Nephron progenitor cell (in vitro differentiated cells): ENCODE measurements around the gene TCF23.
"Not testable (repeated sequence)": the region's sequence is repeated elsewhere in the genome, so short reads cannot be mapped to it uniquely, and the experiment has no call there.

Experiments used
- DNase-seq: peaks from one replicate; pipeline ENCODE4 v3.0.0; 2021
- H3K27ac Mint-ChIP-seq: 2 replicates; pipeline ENCODE4 v1.8.0; 2021; ENCODE audit warnings: mild to moderate bottlenecking, moderate library complexity, mixed read lengths
- H3K27me3 Mint-ChIP-seq: 2 replicates; pipeline ENCODE4 v1.8.0; 2021; ENCODE audit warnings: mild to moderate bottlenecking, low read depth, mixed read lengths; ENCODE audit not compliant: poor library complexity
- H3K36me3 Mint-ChIP-seq: 2 replicates; pipeline ENCODE4 v1.8.0; 2021; ENCODE audit warnings: low read depth, mixed read lengths
- H3K4me1 Mint-ChIP-seq: 2 replicates; pipeline ENCODE4 v1.8.0; 2021; ENCODE audit warnings: mixed read lengths
- H3K4me3 Mint-ChIP-seq: 2 replicates; pipeline ENCODE4 v1.8.0; 2021; ENCODE audit warnings: mild to moderate bottlenecking, moderate library complexity, mixed read lengths
- H3K9me3 Mint-ChIP-seq: 2 replicates; pipeline ENCODE4 v1.8.0; 2021; ENCODE audit warnings: mild to moderate bottlenecking, moderate library complexity, mixed read lengths
- TF ChIP-seq, protein P1 (sequence below): fragments of 200-600 bp; sonication (generic); IDR thresholded peaks from 2 replicates; pipeline ENCODE4 v1.5.0; 2021; ENCODE audit warnings: antibody characterized with exemption

TCF23 gene

DNA sequence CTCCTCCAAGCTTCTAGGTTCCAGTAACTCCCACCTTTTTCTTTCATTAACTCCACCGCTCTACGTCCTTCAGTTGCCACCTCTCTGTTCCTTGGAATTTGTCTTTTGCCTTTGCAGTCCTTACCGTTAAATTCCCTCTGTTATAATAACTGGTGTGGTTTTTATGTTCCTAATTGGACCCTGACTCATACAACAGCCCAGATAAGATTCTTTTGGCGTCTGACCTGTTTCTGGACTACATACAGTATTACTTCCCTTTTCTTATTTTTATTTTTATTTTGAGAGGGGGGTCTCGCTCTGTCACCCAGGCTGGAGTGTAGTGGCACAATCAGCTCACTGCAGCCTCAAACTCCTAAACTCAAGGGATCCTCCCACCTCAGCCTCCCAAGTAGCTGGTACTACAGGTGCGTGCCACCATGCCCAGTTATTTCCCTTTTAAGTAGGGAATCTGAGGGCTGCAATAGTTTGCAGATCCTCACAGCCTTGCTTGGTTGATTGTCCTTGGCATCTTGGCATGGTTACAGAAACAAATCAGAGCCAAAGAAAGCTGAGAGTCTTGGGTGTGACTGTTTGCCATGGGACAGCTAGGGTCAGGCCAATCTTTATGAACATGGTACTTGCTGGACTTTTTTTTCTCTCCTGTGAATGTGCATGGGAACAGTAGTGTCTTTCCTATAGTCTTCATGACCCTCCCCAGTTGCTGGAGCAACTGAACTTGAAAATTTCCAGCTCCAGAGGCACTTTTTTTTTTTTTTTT, 22.0 kb downstream of the TCF23 start:
- no peaks in the 10 kb centered on the region for H3K9me3 Mint-ChIP-seq
- TF ChIP-seq, protein P1, sequence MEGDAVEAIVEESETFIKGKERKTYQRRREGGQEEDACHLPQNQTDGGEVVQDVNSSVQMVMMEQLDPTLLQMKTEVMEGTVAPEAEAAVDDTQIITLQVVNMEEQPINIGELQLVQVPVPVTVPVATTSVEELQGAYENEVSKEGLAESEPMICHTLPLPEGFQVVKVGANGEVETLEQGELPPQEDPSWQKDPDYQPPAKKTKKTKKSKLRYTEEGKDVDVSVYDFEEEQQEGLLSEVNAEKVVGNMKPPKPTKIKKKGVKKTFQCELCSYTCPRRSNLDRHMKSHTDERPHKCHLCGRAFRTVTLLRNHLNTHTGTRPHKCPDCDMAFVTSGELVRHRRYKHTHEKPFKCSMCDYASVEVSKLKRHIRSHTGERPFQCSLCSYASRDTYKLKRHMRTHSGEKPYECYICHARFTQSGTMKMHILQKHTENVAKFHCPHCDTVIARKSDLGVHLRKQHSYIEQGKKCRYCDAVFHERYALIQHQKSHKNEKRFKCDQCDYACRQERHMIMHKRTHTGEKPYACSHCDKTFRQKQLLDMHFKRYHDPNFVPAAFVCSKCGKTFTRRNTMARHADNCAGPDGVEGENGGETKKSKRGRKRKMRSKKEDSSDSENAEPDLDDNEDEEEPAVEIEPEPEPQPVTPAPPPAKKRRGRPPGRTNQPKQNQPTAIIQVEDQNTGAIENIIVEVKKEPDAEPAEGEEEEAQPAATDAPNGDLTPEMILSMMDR: no peak
- no peak overlapping the region for H3K4me3 Mint-ChIP-seq
- H3K36me3 Mint-ChIP-seq: no peaks in the 10 kb centered on the region
- no peak overlapping the region for H3K27ac Mint-ChIP-seq
- peaks cover 4% of the 10 kb centered on the region for H3K27me3 Mint-ChIP-seq
- H3K4me1 Mint-ChIP-seq: peaks cover 22% of the 10 kb centered on the region
- no peak for DNase-seq

DNA sequence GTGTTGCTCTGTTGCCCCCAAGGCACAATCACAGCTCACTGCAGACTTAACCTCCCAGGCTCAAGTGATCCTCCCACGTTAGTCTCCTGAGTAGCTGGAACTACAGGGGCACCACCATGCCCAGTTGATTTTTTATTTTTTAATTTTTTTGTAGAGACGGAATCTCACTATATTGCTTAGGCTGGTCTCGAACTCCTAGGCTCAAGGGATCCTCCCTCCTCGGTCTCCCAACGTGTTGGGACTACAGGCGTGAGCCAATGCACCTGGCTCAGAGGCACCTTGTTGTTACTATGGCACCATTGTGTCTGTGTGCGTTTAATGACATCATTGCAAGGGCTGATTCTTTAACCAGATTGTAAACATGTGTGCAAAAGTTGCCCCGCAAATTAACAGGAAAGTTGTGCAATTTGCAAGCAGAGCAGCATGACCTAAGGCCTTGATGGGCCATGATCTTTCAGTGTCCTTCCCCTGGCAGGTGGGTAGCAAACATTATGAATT, 22.6 kb downstream of the TCF23 start:
- H3K4me1 Mint-ChIP-seq: peaks cover 21% of the 10 kb centered on the region
- no peaks in the 10 kb centered on the region for H3K9me3 Mint-ChIP-seq
- peaks cover 7% of the 10 kb centered on the region for H3K27me3 Mint-ChIP-seq
- H3K36me3 Mint-ChIP-seq: no peaks in the 10 kb centered on the region
- DNase-seq: no peak
- TF ChIP-seq, protein P1: no peak
- H3K27ac Mint-ChIP-seq: no peak overlapping the region
- H3K4me3 Mint-ChIP-seq: no peak overlapping the region

DNA sequence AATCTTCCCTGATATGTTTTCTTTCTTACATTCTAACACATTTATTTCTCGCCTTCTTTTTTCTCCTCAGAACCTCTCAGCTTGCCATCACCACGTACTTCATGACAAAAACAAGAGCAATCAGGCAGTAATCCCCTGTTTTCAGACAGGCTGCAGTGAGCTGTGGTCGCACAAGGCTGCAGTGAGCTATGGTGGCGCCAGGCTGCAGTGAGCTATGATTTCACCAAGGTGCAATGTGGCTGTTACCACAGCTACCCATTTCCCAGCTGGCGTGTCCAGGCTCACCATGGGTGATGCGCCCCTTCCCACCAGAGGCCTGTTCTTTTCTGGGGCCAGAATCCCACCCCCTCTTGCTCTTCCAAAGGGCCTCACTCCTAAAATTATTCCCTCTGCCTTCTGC, 25.8 kb downstream of the TCF23 start:
- H3K4me3 Mint-ChIP-seq: no peak overlapping the region
- no peaks in the 10 kb centered on the region for H3K9me3 Mint-ChIP-seq
- peaks cover 4% of the 10 kb centered on the region for H3K4me1 Mint-ChIP-seq
- no peaks in the 10 kb centered on the region for H3K36me3 Mint-ChIP-seq
- H3K27me3 Mint-ChIP-seq: peaks cover 23% of the 10 kb centered on the region
- TF ChIP-seq, protein P1: no peak
- H3K27ac Mint-ChIP-seq: no peak overlapping the region
- DNase-seq: no peak

DNA sequence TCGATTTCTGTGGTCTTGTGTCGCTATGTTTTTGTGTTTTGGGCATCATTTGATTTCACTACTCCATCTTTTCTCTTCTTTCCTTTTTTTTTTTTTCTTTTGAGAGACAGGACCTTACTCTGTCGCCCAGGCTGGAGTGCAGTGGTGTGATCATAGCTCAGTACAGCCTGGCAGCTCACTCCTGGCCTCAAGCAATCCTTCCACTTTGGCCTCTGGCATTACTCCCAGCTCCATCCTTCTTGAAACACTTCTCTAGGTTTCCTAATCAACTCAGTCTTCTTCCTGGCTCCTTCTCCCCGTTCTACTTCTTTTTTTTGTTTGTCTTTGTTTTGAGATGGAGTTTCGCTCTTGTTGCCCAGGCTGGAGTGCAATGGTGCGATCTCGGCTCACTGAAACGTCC, 26.5 kb downstream of the TCF23 start:
- TF ChIP-seq, protein P1: no peak
- Mint-ChIP-seq H3K36me3 (no peaks in the 10 kb centered on the region), H3K27ac (no peak overlapping the region), H3K27me3 (peaks cover 29% of the 10 kb centered on the region), H3K4me1 (peaks cover 4% of the 10 kb centered on the region), H3K4me3 (no peak overlapping the region), H3K9me3 (no peaks in the 10 kb centered on the region)
- no peak for DNase-seq

DNA sequence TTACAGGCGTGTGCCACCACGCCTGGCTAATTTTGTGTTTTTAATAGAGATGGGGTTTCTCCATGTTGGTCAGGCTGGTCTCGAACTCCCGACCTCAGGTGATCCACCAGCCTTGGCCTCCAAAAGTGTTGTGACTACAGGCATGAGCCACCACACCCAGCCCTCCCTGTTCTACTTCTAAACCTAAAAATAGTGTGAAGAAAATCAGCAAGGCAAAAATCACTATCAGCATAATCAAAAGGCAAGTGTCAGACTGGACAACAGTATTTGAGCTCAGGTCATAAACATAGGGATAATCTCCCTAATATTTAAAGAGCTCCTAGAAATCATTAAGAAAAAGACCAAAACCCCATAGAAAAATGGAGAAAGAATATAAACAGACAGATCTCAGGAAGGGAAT, 27.0 kb downstream of the TCF23 start:
- not testable (repeated sequence) for DNase-seq, H3K36me3 Mint-ChIP-seq, H3K4me3 Mint-ChIP-seq

DNA sequence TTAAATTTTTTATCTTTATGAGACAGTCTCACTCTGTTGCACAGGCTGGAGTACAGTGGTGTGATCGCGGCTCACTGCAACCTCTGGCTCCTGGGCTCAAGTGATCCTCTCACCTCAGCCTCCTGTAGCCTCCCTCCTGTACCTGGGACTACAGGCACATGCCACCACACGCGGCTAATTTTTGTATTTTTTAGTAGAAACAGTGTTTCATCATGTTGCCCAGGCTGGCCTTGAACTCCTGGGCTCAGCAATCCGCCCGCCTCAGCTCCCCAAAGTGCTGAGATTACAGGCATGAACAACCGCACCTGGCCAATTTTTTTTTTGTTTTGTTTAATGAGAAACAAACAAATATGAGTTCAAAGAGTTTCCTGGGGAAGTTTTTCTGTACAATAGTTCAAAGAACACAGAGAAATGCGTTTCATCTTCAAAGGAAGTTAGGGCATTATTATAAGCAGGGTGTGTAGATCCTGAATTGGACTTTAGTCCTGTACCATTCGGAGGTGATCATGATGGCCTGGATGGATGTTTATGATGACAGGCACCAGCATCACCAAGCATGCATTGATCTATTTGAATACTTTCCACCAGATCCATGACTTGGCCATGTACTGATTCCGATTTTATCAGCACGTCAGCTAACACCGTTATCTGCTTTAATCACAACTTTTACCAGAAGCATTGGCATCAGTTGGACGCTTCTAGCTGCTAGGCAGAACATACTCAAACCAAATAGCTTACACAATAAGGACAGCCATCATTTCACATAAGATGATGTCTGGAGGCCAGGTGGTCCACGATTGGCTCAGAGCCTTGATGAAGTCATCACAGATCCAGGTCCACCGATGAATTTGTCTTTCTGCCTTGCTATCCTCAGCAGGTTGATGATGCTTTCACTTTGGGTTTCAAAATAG, 28.9 kb downstream of the TCF23 start:
- Mint-ChIP-seq H3K9me3 (no peaks in the 10 kb centered on the region), H3K36me3 (no peaks in the 10 kb centered on the region), H3K27me3 (peaks cover 38% of the 10 kb centered on the region), H3K4me1 (no peaks in the 10 kb centered on the region), H3K27ac (no peak overlapping the region), H3K4me3 (no peak overlapping the region)
- TF ChIP-seq, protein P1: no peak
- DNase-seq: no peak

More for the DNA sequence above, 27.0 kb downstream of the TCF23 start:
- not testable (repeated sequence) for H3K9me3 Mint-ChIP-seq, H3K4me1 Mint-ChIP-seq, H3K27ac Mint-ChIP-seq
- H3K27me3 Mint-ChIP-seq: peaks cover 30% of the 10 kb centered on the region
